ENCODE measurements around the gene ATP4A. TPM values are rescaled to one million over a fixed set of nuclear protein-coding genes. Genes with fewer than 3 reads are reported as not detected.

ATP4A gene
- total RNA-seq, 1 donor from 2014 or later = not detected

Other genes with a start within 250 kb of the ATP4A start
- gene CD22, start 234.5 kb downstream of the ATP4A start, total RNA-seq = 0.99 TPM
- not detected for gene FFAR1, start 215.8 kb downstream of the ATP4A start, total RNA-seq
- 0.10 TPM for gene FFAR3, start 205.2 kb downstream of the ATP4A start, total RNA-seq
- not detected for gene GPR42, start 192.6 kb downstream of the ATP4A start, total RNA-seq
- 0.99 TPM for gene FFAR2, start 115.4 kb downstream of the ATP4A start, total RNA-seq
- 579 TPM for gene KRTDAP, start 73.2 kb downstream of the ATP4A start, total RNA-seq
- 456 TPM for gene DMKN, start 50.0 kb downstream of the ATP4A start, total RNA-seq
- gene SBSN, start 35.3 kb downstream of the ATP4A start, total RNA-seq = 197 TPM
- 0.20 TPM for gene GAPDHS, start 30.2 kb downstream of the ATP4A start, total RNA-seq
- 41.2 TPM for gene TMEM147, start 18.0 kb downstream of the ATP4A start, total RNA-seq
- not detected for gene PMIS2, start 22.5 kb upstream of the ATP4A start, total RNA-seq
- gene HAUS5, start 49.1 kb upstream of the ATP4A start, total RNA-seq = 6.9 TPM
- 21.8 TPM for gene RBM42, start 65.4 kb upstream of the ATP4A start, total RNA-seq
- 0.79 TPM for gene ETV2, start 78.1 kb upstream of the ATP4A start, total RNA-seq
- gene COX6B1, start 84.7 kb upstream of the ATP4A start, total RNA-seq = 238 TPM
- gene UPK1A, start 102.9 kb upstream of the ATP4A start, total RNA-seq = 0.49 TPM
- gene ZBTB32, start 140.9 kb upstream of the ATP4A start, total RNA-seq = not detected
- 11.8 TPM for gene KMT2B, start 154.3 kb upstream of the ATP4A start, total RNA-seq
- gene IGFLR1, start 178.8 kb upstream of the ATP4A start, total RNA-seq = 1.2 TPM
- gene U2AF1L4, start 181.8 kb upstream of the ATP4A start, total RNA-seq = 5.9 TPM
- gene PSENEN, start 182.0 kb upstream of the ATP4A start, total RNA-seq = 10.1 TPM
- 4.2 TPM for gene LIN37, start 184.9 kb upstream of the ATP4A start, total RNA-seq
- 18.4 TPM for gene HSPB6, start 193.4 kb upstream of the ATP4A start, total RNA-seq
- 4.5 TPM for gene PROSER3, start 194.5 kb upstream of the ATP4A start, total RNA-seq
- gene ARHGAP33, start 211.9 kb upstream of the ATP4A start, total RNA-seq = 5.1 TPM
- not detected for gene PRODH2, start 249.2 kb upstream of the ATP4A start, total RNA-seq

Measured in skin of body (tissue), 1 donor.